ENCODE data around the gene FARSB.

The FARSB gene

GRCh38 chr2:222523783-222524544, 131.9 kb downstream of the FARSB start:
- no peak for DNase-seq (ENCODE audit: low read depth)
- no peak for TF ChIP-seq CTCF (conservative IDR thresholded peaks at IDR 0.05; ENCODE audit: low read depth, low read length)
- no peak overlapping the region for H3K4me3 ChIP-seq (ENCODE audit: low read depth, low read length)

DNA sequence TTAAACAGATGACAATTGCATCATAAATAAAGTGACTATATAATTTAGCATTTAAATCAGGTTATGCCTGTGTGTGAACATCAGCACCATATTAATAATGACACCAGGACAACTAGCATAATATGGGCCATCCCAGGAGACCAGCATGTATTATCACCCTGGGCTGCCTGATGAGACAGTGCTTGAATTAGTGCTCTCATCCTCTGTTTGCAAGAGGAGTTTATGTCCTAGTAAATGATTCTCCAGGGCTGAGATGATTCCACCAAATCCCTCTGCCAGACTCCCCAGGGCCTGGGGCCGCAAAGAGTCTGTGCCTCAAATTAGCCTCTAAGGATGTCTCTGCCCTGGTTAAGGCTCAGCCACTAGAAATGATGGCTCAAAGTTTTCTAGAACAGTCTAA, 133.8 kb downstream of the FARSB start:
- no peak overlapping the region for H3K4me3 ChIP-seq (ENCODE audit: low read depth, low read length)
- TF ChIP-seq CTCF (conservative IDR thresholded peaks at IDR 0.05; ENCODE audit: low read depth, low read length): no peak
- no peak for DNase-seq (ENCODE audit: low read depth)

GRCh38 chr2:222521099-222521498, 134.8 kb downstream of the FARSB start:
- TF ChIP-seq CTCF (conservative IDR thresholded peaks at IDR 0.05; ENCODE audit: low read depth, low read length): no peak
- DNase-seq (ENCODE audit: low read depth): no peak
- no peak overlapping the region for H3K4me3 ChIP-seq (ENCODE audit: low read depth, low read length)

All from choroid plexus epithelial cell (primary cell).